GM12891 (cell line): ENCODE data around the gene SMIM22.

Source experiments
- PAX5 ChIP-seq: IDR thresholded peaks from 2 replicates; pipeline ENCODE4 v1.6.1; 2011; ENCODE audit warnings: low read length, moderate library complexity, mild to moderate bottlenecking; ENCODE audit not compliant: insufficient read depth, severe bottlenecking
- POLR2A ChIP-seq: IDR thresholded peaks from 2 replicates; pipeline ENCODE4 v1.6.1; 2011; ENCODE audit warnings: low read depth, low read length, control low read depth
- POLR2AphosphoS5 ChIP-seq: IDR thresholded peaks from 2 replicates; pipeline ENCODE4 v1.6.1; 2011; ENCODE audit warnings: low read depth, low read length, control low read depth
- POU2F2 ChIP-seq: IDR thresholded peaks from 2 replicates; pipeline ENCODE4 v1.6.1; 2011; ENCODE audit warnings: low read depth, mild to moderate bottlenecking, control low read depth, low read length, moderate library complexity
- SPI1 ChIP-seq: IDR thresholded peaks from 2 replicates; pipeline ENCODE4 v1.6.1; 2011; ENCODE audit warnings: low read depth, low read length, control low read depth
- TAF1 ChIP-seq: IDR thresholded peaks from 2 replicates; pipeline ENCODE4 v1.6.1; 2011; ENCODE audit warnings: low read depth, low read length, control low read depth

GRCh38 chr16:4762205-4762604 is 33.0 kb upstream of the SMIM22 start:
- no peak for TF ChIP-seq TAF1
- no peak for TF ChIP-seq POLR2A
- TF ChIP-seq POLR2AphosphoS5: no peak
- TF ChIP-seq SPI1: no peak
- no peak for TF ChIP-seq POU2F2
- no peak for TF ChIP-seq PAX5
